A549 (cell line): ENCODE data around the gene AXIN2. TPM values are rescaled to one million over a fixed set of nuclear protein-coding genes. Genes with fewer than 3 reads are reported as not detected.

ENCODE experiments used
- ATAC-seq, 2 experiments: fragments of 200-7000 bp in 1 of 2; fragments of >200 bp in 1 of 2; cut with Nextera tagmentation in 1 of 2; cut with Tn5 transposase in 1 of 2; 3 replicates each; pipeline versions ENCODE4 v1.8.0 to v1.9.1; 2018 to 2020; ENCODE audit warnings: mild to moderate bottlenecking in 1 of 2, moderate library complexity in 1 of 2
- CTCF ChIA-PET: fragments of 300-600 bp; sonication (Branson Sonifier 250); formaldehyde crosslinking; extraction: SDS; loops from one replicate; lab custom pipeline; 2021; ENCODE audit warnings: antibody characterized with exemption, inconsistent platforms; lab: Yijun Ruan, JAX
- POLR2A ChIA-PET: fragments of 350-600 bp; formaldehyde crosslinking; extraction: SDS; loops from one replicate; lab custom pipeline; 2021; ENCODE audit warnings: antibody characterized with exemption, inconsistent platforms; lab: Yijun Ruan, JAX
- DNase-seq, 2 experiments: peaks; one replicate each; pipeline versions ENCODE4 v3.0.0 to v3.0.0-alpha.2; 2011 to 2016; ENCODE audit warnings: low read depth in 1 of 2, low spot score in 1 of 2
- FAIRE-seq: peaks from 2 replicates; lab custom pipeline; 2011; peaks lifted over from hg19 to GRCh38; lab: Jason Lieb, UNC
- H3K27ac ChIP-seq, 2 experiments: fragments of >200 bp; sonication (Bioruptor Twin); formaldehyde crosslinking; 3 replicates each; pipeline ENCODE4 v1.5.1; 2016 to 2017
- H3K4me1 ChIP-seq: fragments of >200 bp; sonication (Bioruptor Twin); formaldehyde crosslinking; 3 replicates; pipeline ENCODE4 v1.6.1; 2016
- H3K4me2 ChIP-seq: fragments of >200 bp; sonication (Bioruptor Twin); formaldehyde crosslinking; 3 replicates; pipeline ENCODE4 v1.6.1; 2016
- H3K4me3 ChIP-seq: fragments of >200 bp; sonication (Bioruptor Twin); formaldehyde crosslinking; 3 replicates; pipeline ENCODE4 v1.5.1; 2016
- H3K9me3 ChIP-seq: fragments of >200 bp; sonication (Bioruptor Twin); formaldehyde crosslinking; 3 replicates; pipeline ENCODE4 v1.6.1; 2016
- CBX2 ChIP-seq: fragments of 200-600 bp; sonication (generic); IDR thresholded peaks from 2 replicates; pipeline ENCODE4 v1.6.1; 2016; ENCODE audit warnings: low read depth, mild to moderate bottlenecking, borderline replicate concordance
- CEBPB ChIP-seq, 2 experiments: fragments of >200 bp in 1 of 2; sonication (Bioruptor Twin) in 1 of 2; formaldehyde crosslinking in 1 of 2; IDR thresholded peaks; 2 replicates each; pipeline ENCODE4 v1.6.1; 2012 to 2016
- CHD4 ChIP-seq: fragments of 200-600 bp; sonication (generic); IDR thresholded peaks from 2 replicates; pipeline ENCODE4 v1.6.1; 2016; ENCODE audit warnings: antibody characterized with exemption, mild to moderate bottlenecking, borderline replicate concordance
- ESRRA ChIP-seq: fragments of 150-350 bp; IDR thresholded peaks from 2 replicates; pipeline ENCODE4 v1.6.1; 2014; ENCODE audit warnings: mild to moderate bottlenecking, low read length, borderline replicate concordance
- FOSB ChIP-seq: fragments of 250-450 bp; sonication (Bioruptor Pico); IDR thresholded peaks from 2 replicates; pipeline ENCODE4 v1.5.0; 2020; ENCODE audit warnings: mild to moderate bottlenecking, moderate library complexity
- FOSL2 ChIP-seq, 2 experiments: fragments of 450-650 bp in 1 of 2; fragments of >200 bp in 1 of 2; sonication (Bioruptor Twin) in 1 of 2; formaldehyde crosslinking; IDR thresholded peaks; 2 replicates each; pipeline versions ENCODE4 v1.5.0 to v1.6.1; 2016 to 2020; ENCODE audit warnings: mild to moderate bottlenecking in 1 of 2, moderate library complexity in 1 of 2
- FOXS1 ChIP-seq: fragments of 250-450 bp; sonication (Bioruptor Pico); IDR thresholded peaks from 2 replicates; pipeline ENCODE4 v1.5.0; 2020; ENCODE audit warnings: mild to moderate bottlenecking, moderate library complexity
- GATA3 ChIP-seq: IDR thresholded peaks from 2 replicates; pipeline ENCODE4 v1.6.1; 2012; ENCODE audit warnings: borderline replicate concordance
- HOXB13 ChIP-seq: fragments of 250-450 bp; sonication (Bioruptor Pico); IDR thresholded peaks from 2 replicates; pipeline ENCODE4 v1.5.0; 2020; ENCODE audit warnings: low read depth, mild to moderate bottlenecking, moderate library complexity
- JUN ChIP-seq, 2 experiments: fragments of >200 bp; sonication (Bioruptor Twin); formaldehyde crosslinking; IDR thresholded peaks; 2 replicates in 1 of 2; 3 replicates in 1 of 2; pipeline ENCODE4 v1.6.1; 2016 to 2017
- MAFK ChIP-seq: fragments of 450-650 bp; IDR thresholded peaks from 2 replicates; pipeline ENCODE4 v1.6.1; 2014; ENCODE audit not compliant: partially characterized antibody
- MAZ ChIP-seq: fragments of 150-350 bp; IDR thresholded peaks from 2 replicates; pipeline ENCODE4 v1.6.1; 2014; ENCODE audit warnings: antibody characterized with exemption, low read depth, low read length, borderline replicate concordance
- NPAS2 ChIP-seq: fragments of 250-450 bp; sonication (Bioruptor Pico); IDR thresholded peaks from 2 replicates; pipeline ENCODE4 v1.8.0; 2022; ENCODE audit warnings: mild to moderate bottlenecking, moderate library complexity, borderline replicate concordance
- RAD21 ChIP-seq, 2 experiments: fragments of >200 bp in 1 of 2; sonication (Bioruptor Twin) in 1 of 2; formaldehyde crosslinking in 1 of 2; IDR thresholded peaks in 1 of 2; conservative IDR thresholded peaks in 1 of 2; 2 replicates in 1 of 2; 3 replicates in 1 of 2; pipeline ENCODE4 v1.6.1; 2012 to 2018; ENCODE audit warnings: inconsistent platforms in 1 of 2
- RARB ChIP-seq: fragments of 250-450 bp; sonication (Bioruptor Pico); IDR thresholded peaks from 2 replicates; pipeline ENCODE4 v1.8.0; 2021; ENCODE audit warnings: mild to moderate bottlenecking, moderate library complexity
- RFX5 ChIP-seq: fragments of 450-650 bp; IDR thresholded peaks from 2 replicates; pipeline ENCODE4 v1.7.1; 2014; ENCODE audit warnings: antibody characterized with exemption, mild to moderate bottlenecking, moderate library complexity
- SMC3 ChIP-seq: fragments of >200 bp; sonication (Bioruptor Twin); formaldehyde crosslinking; IDR thresholded peaks from 3 replicates; pipeline ENCODE4 v1.6.1; 2018; ENCODE audit warnings: inconsistent platforms
- ZNF302 ChIP-seq: fragments of 250-450 bp; sonication (Bioruptor Pico); IDR thresholded peaks from 2 replicates; pipeline ENCODE4 v1.9.0; 2021; ENCODE audit warnings: inconsistent platforms, mild to moderate bottlenecking, moderate library complexity
- WGBS: methylation state at CpG from one replicate; pipeline ENCODE4 v1.1.6; 2017; ENCODE audit errors: missing lambda C conversion rate; 5-methylcytosine and 5-hydroxymethylcytosine counted together
- polyA plus RNA-seq, 4 experiments: library from polyadenylated mRNA; depleted of rRNA in 3 of 4; stranded (reverse); fragments of >200 nt; fragmentation: RNase III in 1 of 4; extraction: RNeasy Plus Mini Kit Qiagen cat#74134 plus additional on column Dnase treatment in 1 of 4; gene quantifications; 2 replicates in 3 of 4; 3 replicates in 1 of 4; pipeline ENCODE4 v1.2.3, GENCODE V29; 2011 to 2017
- TF ChIP-seq, protein P1 (sequence below): fragments of >200 bp; sonication (Bioruptor Twin); formaldehyde crosslinking; IDR thresholded peaks from 2 replicates; pipeline ENCODE4 v1.6.1; 2016
- TF ChIP-seq, protein P2 (sequence below): IDR thresholded peaks from 2 replicates; pipeline ENCODE4 v1.6.1; 2012
- TF ChIP-seq, protein P3 (sequence below): fragments of >200 bp; sonication (Bioruptor Twin); formaldehyde crosslinking; IDR thresholded peaks from 3 replicates; pipeline ENCODE4 v1.6.1; 2016
- TF ChIP-seq, protein P4 (sequence below): fragments of 450-650 bp; IDR thresholded peaks from 2 replicates; pipeline ENCODE4 v1.6.1; 2014; ENCODE audit warnings: antibody characterized with exemption
- TF ChIP-seq, protein P5 (sequence below): IDR thresholded peaks from 2 replicates; pipeline ENCODE4 v1.6.1; 2012; ENCODE audit warnings: low read depth, borderline replicate concordance

AXIN2 gene
- polyA plus RNA-seq, 2 of the 4 experiments (the other 2 are of a cell fraction) = 4.0 to 4.9 TPM

DNA sequence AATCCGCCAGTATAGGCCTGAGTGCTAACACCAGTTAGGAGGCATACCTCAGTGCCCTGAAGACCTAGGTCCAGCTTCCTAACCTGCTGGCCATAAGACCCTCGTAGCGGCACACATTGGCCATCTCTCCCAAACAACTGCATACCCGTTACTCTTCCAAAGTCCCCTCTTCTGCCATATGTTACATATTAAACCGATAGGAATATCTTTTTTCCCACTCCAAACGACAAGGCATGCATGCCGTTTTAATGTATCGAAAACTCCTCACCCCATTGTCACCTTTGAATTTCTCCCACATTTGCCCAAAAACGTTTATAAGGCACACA is 721 bp upstream of the AXIN2 start:
- FAIRE-seq (peak; percentile 67), DNase-seq (no peak), ATAC-seq (no peak)
- ChIA-PET POLR2A (no interaction called here), CTCF (interaction anchor here (0.9 kb wide), 1 partner anchor 20 kb away, joined by 3 read pairs; no protein-coding TSS in a partner anchor)
- H3K4me2 ChIP-seq = peak overlapping the region; percentile 77
- peak overlapping the region; percentile 95 to 98; a peak in 4 of 6 replicates for H3K27ac ChIP-seq
- no peaks in the 10 kb centered on the region for H3K9me3 ChIP-seq
- TF ChIP-seq FOXS1 (CRISPR knock-in tag) = no peak
- TF ChIP-seq MAFK = no peak
- no peak for TF ChIP-seq GATA3
- no peak for TF ChIP-seq RARB
- TF ChIP-seq, protein P1, sequence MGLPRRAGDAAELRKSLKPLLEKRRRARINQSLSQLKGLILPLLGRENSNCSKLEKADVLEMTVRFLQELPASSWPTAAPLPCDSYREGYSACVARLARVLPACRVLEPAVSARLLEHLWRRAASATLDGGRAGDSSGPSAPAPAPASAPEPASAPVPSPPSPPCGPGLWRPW = no peak
- TF ChIP-seq, protein P2, sequence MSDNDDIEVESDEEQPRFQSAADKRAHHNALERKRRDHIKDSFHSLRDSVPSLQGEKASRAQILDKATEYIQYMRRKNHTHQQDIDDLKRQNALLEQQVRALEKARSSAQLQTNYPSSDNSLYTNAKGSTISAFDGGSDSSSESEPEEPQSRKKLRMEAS = no peak
- no peak for TF ChIP-seq RFX5
- no peak for TF ChIP-seq NPAS2
- TF ChIP-seq MAZ = no peak
- TF ChIP-seq CEBPB (IDR thresholded peaks at IDR 0.05) = no peak
- TF ChIP-seq, protein P3, sequence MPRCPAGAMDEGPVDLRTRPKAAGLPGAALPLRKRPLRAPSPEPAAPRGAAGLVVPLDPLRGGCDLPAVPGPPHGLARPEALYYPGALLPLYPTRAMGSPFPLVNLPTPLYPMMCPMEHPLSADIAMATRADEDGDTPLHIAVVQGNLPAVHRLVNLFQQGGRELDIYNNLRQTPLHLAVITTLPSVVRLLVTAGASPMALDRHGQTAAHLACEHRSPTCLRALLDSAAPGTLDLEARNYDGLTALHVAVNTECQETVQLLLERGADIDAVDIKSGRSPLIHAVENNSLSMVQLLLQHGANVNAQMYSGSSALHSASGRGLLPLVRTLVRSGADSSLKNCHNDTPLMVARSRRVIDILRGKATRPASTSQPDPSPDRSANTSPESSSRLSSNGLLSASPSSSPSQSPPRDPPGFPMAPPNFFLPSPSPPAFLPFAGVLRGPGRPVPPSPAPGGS = no peak
- TF ChIP-seq CHD4 = no peak
- no peak for TF ChIP-seq JUN (IDR thresholded peaks at IDR 0.05)
- TF ChIP-seq FOSL2 (IDR thresholded peaks at IDR 0.05) = no peak
- no peak for TF ChIP-seq FOSL2 (CRISPR knock-in tag; IDR thresholded peaks at IDR 0.05)
- no peak for TF ChIP-seq ESRRA
- TF ChIP-seq, protein P4, sequence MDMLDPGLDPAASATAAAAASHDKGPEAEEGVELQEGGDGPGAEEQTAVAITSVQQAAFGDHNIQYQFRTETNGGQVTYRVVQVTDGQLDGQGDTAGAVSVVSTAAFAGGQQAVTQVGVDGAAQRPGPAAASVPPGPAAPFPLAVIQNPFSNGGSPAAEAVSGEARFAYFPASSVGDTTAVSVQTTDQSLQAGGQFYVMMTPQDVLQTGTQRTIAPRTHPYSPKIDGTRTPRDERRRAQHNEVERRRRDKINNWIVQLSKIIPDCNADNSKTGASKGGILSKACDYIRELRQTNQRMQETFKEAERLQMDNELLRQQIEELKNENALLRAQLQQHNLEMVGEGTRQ = no peak
- TF ChIP-seq, protein P5, sequence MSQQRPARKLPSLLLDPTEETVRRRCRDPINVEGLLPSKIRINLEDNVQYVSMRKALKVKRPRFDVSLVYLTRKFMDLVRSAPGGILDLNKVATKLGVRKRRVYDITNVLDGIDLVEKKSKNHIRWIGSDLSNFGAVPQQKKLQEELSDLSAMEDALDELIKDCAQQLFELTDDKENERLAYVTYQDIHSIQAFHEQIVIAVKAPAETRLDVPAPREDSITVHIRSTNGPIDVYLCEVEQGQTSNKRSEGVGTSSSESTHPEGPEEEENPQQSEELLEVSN = no peak; the same call in 1 of the 2 replicates
- TF ChIP-seq ZNF302 (CRISPR knock-in tag) = no peak
- no peak for TF ChIP-seq CBX2
- no peak for TF ChIP-seq HOXB13 (CRISPR knock-in tag)
- H3K4me1 ChIP-seq = peaks cover 37% of the 10 kb centered on the region
- peak overlapping the region; percentile 82 for H3K4me3 ChIP-seq
- WGBS = 55% methylated on average over 9 of the region's 9 CpGs

DNA sequence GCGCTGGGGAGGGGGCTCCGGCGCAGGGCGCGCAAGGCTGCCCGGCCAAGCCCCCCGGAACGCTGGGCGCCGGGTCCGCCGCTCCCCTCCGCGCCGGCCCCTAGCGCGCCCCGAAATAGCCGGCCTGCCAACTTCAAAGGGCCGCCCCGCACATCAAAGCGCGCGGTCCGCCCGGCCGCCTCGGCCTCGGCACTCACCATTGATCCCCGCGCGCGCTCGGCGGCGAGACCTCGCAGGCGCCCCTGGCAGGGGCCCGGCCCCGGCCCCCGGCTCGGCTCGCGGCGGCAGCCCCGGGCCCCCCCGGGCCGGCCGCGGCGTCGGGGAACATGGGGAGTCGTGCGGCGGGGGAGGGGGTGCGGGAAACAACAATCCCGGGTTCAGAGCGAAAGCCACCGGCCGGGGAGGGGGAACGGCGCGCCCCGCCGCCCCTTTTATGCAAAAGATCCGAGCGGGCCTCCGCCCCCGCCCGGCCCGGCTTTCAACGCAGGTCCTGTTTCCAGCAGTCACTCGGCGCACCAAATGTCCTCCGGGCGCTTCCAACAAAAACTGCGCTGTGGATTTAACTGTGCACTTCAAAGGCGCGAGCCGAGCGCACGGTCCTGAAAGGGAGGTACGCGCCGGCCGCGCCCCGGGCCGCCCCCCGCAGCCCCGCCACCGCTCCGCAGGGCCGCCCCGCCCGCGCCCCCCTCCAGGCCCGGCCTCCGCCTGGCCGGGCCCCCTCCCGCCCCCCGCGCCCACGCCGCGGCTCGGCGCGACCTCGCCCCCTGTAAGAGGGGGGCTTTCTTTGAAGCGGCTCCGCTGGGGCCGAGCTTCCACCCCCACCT is 608 bp downstream of the AXIN2 start:
- ChIA-PET CTCF (no interaction called here), POLR2A (no interaction called here)
- Histone ChIP-seq H3K27ac (peak overlapping the region; percentile 95 to 98), H3K4me3 (peak overlapping the region; percentile 82), H3K4me1 (peaks cover 45% of the 10 kb centered on the region), H3K4me2 (peak overlapping the region; percentile 77), H3K9me3 (no peaks in the 10 kb centered on the region)
- ATAC-seq (peak; percentile 4 to 60; a peak in 5 of 6 replicates), FAIRE-seq (no peak), DNase-seq (peak; percentile 82 to 87)
- 0 out of 5 replicates have a peak, but pooled peaks of 1 of the 2 experiments have one; percentile 11 for TF ChIP-seq RAD21 (conservative IDR thresholded peaks at IDR 0.05 in 1 of 2, IDR thresholded peaks at IDR 0.05 in 1 of 2)
- no peak for TF ChIP-seq FOSB (CRISPR knock-in tag)
- no peak for TF ChIP-seq MAZ
- peak; percentile 0; the same call in 1 of the 3 replicates for TF ChIP-seq SMC3
- peak in 1 of 2 experiments; percentile 57; a peak in 2 of 5 replicates for TF ChIP-seq JUN (IDR thresholded peaks at IDR 0.05)
- WGBS = under 1% methylated on average over 26 of the region's 113 CpGs
